Measurements from ENCODE around the gene COL18A1.

COL18A1 gene

GRCh38 chr21:45507888-45508508, 103.0 kb downstream of the COL18A1 start:
- no peak for DNase-seq (ENCODE audit: low read depth)

- DNase-seq (ENCODE audit: low read depth): no peak
Measured at GRCh38 chr21:45508607-45509565, 103.9 kb downstream of the COL18A1 start.

- DNase-seq (ENCODE audit: low read depth): no peak
Measured at GRCh38 chr21:45509566-45510465, 104.9 kb downstream of the COL18A1 start.

GRCh38 chr21:45510466-45510955, 105.5 kb downstream of the COL18A1 start:
- no peak for DNase-seq (ENCODE audit: low read depth)

- no peak for DNase-seq (ENCODE audit: low read depth)
Measured at GRCh38 chr21:45511007-45511406, 106.0 kb downstream of the COL18A1 start.

GRCh38 chr21:45511661-45512431, 106.9 kb downstream of the COL18A1 start:
- no peak for DNase-seq (ENCODE audit: low read depth)

GRCh38 chr21:45512626-45513002, 107.6 kb downstream of the COL18A1 start:
- DNase-seq (ENCODE audit: low read depth): no peak

- no peak for DNase-seq (ENCODE audit: low read depth)
Measured at GRCh38 chr21:45513003-45513717, 108.2 kb downstream of the COL18A1 start.

GRCh38 chr21:45513741-45514310, 108.9 kb downstream of the COL18A1 start:
- no peak for DNase-seq (ENCODE audit: low read depth)

GRCh38 chr21:45514311-45515021, 109.5 kb downstream of the COL18A1 start:
- DNase-seq (ENCODE audit: low read depth): no peak

- no peak for DNase-seq (ENCODE audit: low read depth)
Measured at GRCh38 chr21:45515241-45516061, 110.5 kb downstream of the COL18A1 start.

- DNase-seq (ENCODE audit: low read depth): no peak
Measured at GRCh38 chr21:45516071-45516670, 111.2 kb downstream of the COL18A1 start.

GRCh38 chr21:45516671-45517151, 111.7 kb downstream of the COL18A1 start:
- no peak for DNase-seq (ENCODE audit: low read depth)

- DNase-seq (ENCODE audit: low read depth): no peak
Measured at GRCh38 chr21:45517249-45518065, 112.5 kb downstream of the COL18A1 start.

GRCh38 chr21:45518742-45519141, 113.8 kb downstream of the COL18A1 start:
- no peak for DNase-seq (ENCODE audit: low read depth)

GRCh38 chr21:45519182-45519581, 114.2 kb downstream of the COL18A1 start:
- DNase-seq (ENCODE audit: low read depth): no peak

GRCh38 chr21:45521241-45521640, 116.3 kb downstream of the COL18A1 start:
- DNase-seq (ENCODE audit: low read depth): no peak
